OCI-LY3 (cell line): ENCODE results near the gene CAPN1.

Experiments used
- CTCF ChIP-seq: fragments of 200-600, 300-600 bp; sonication (generic); IDR thresholded peaks from 2 replicates; pipeline ENCODE4 v1.5.1; 2014; ENCODE audit warnings: antibody characterized with exemption, low read length, low read depth
- EZH2phosphoT487 ChIP-seq: fragments of 200-600 bp; shearing (Covaris generic); IDR thresholded peaks from 2 replicates; pipeline ENCODE4 v1.6.1; 2018; ENCODE audit warnings: antibody characterized with exemption, mixed run types, low read depth

- no peak for TF ChIP-seq CTCF
- no peak for TF ChIP-seq EZH2phosphoT487
Observed at GRCh38 chr11:65246506-65246905, 64.8 kb downstream of the CAPN1 start.
